ENCODE results near the gene KLHL22. TPM values are rescaled to one million over a fixed set of nuclear protein-coding genes. Genes with fewer than 3 reads are reported as not detected.

Gene KLHL22
- total RNA-seq, 6 donors from 2014 or later, result 17.5 to 48.2 (median 22.7) TPM

DNA sequence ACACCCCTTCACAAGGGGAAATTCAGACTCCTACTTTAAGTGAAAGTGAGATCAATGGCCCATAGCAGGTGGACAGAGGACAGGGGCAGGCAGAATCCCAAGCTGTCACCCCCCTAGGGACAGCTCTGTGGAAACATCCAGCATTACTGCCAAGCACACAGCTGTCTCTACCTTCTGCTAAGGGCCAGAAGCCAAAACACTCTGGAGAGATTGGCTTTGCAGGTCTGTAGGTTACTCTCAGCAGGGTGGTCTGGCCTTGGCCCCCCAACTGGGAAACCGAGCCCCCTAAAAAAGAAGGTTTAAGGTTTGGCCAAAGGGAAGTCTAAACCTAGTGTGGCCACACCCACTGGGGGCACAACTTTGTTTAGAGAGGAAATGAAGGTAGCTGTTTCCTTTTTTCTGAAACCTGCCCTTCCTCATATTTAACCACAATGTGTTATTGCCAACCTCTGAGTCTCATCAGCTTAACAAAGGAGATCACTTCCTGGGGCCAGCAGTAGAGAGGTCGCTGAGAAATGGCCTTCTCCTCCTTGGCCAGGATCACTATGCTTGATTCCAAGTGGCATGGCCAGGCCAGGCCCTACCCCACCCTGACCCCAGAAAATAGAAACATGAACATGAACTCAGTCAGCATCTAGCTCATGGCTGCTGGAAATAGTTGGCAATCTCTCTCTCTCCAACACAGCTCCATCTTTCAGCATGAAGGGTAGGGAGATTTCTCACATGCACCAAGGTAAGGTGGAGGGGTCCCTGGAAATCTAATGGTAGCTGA lies 32.1 kb downstream of the KLHL22 start:
- Histone ChIP-seq H3K36me3 (peaks cover 0 to 29% (median 21%) of the 10 kb centered on the region in 4 donors), H3K4me3 (no peak overlapping the region), H3K9me3 (no peaks in the 10 kb centered on the region), H3K27ac (peak overlapping the region; percentile 55 to 76 (median 66)), H3K27me3 (no peaks in the 10 kb centered on the region), H3K4me1 (peaks cover 9 to 18% (median 17%) of the 10 kb centered on the region in 4 donors)
- no peak for TF ChIP-seq POLR2A (IDR thresholded peaks at IDR 0.05)
- DNase-seq (no peak), ATAC-seq (ENCODE audit: low FRiP score in 2 of 2) (peak; percentile 48 to 61)
- 37 to 50% methylated on average over 2 of the region's 2 CpGs for WGBS, 2 donors

- no peak for DNase-seq
- peaks cover 9 to 18% (median 15%) of the 10 kb centered on the region in 4 donors for H3K4me1 ChIP-seq
- TF ChIP-seq POLR2A (IDR thresholded peaks at IDR 0.05), result no peak
- no peak for TF ChIP-seq POLR2AphosphoS5 (IDR thresholded peaks at IDR 0.05)
- no peak for TF ChIP-seq CTCF (IDR thresholded peaks at IDR 0.05)
- no peak for TF ChIP-seq EP300 (IDR thresholded peaks at IDR 0.05)
- H3K4me3 ChIP-seq, result no peak overlapping the region
- WGBS, 2 donors, result 96 to 99% methylated on average over 4 of the region's 4 CpGs
- H3K9me3 ChIP-seq, result no peaks in the 10 kb centered on the region
- no peaks in the 10 kb centered on the region for H3K27me3 ChIP-seq
- no peak for ATAC-seq (ENCODE audit: low FRiP score in 2 of 2)
- H3K36me3 ChIP-seq, result peaks cover 0 to 37% (median 25%) of the 10 kb centered on the region in 4 donors
- H3K27ac ChIP-seq, result no peak overlapping the region
Measured at GRCh38 chr22:20459862-20460261, 35.7 kb downstream of the KLHL22 start.

GRCh38 chr22:20459152-20459542 lies 36.4 kb downstream of the KLHL22 start:
- TF ChIP-seq POLR2AphosphoS5 (IDR thresholded peaks at IDR 0.05) (no peak), POLR2A (IDR thresholded peaks at IDR 0.05) (no peak), EP300 (IDR thresholded peaks at IDR 0.05) (no peak), CTCF (IDR thresholded peaks at IDR 0.05) (no peak)
- no peak overlapping the region for H3K27ac ChIP-seq
- ATAC-seq (ENCODE audit: low FRiP score in 2 of 2) (no peak), DNase-seq (no peak)
- no peaks in the 10 kb centered on the region for H3K9me3 ChIP-seq
- H3K4me3 ChIP-seq, result no peak overlapping the region
- peaks cover 8 to 15% (median 11%) of the 10 kb centered on the region in 4 donors for H3K4me1 ChIP-seq
- peaks cover 0 to 33% (median 18%) of the 10 kb centered on the region in 4 donors for H3K36me3 ChIP-seq
- 92 to 100% methylated on average over 3 of the region's 3 CpGs for WGBS, 2 donors
- H3K27me3 ChIP-seq, result no peaks in the 10 kb centered on the region

DNA sequence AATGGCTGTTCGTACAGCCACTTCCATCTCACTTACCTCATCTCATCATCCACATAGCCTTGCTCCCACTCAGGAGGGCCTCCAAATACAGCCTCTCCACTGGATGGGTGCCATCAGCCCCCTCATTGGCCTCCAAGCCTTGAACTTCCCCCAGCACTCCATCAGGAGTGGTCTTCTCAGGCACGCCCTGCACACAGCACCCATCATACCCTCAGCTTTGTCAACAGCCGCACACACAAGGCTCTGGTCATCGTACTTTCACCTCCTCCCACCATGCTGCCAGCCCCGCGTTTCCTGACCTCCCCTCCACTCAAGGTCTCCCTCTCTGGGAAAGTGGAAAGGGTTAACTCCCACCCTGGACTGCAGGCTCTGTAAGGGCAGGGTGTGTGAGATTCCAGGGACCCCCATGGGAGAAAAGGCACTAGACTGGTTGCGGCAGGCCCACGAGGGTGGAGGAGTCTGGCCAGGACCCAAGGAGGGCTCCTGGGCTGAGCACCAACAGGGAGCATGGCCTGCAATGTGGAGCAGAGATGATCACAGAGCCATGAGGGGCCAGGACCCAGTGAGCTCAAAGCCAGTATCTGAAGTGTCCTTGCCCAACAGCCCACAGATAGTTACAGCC lies 37.0 kb downstream of the KLHL22 start:
- Histone ChIP-seq H3K9me3 (no peaks in the 10 kb centered on the region), H3K36me3 (peaks cover 0 to 33% (median 18%) of the 10 kb centered on the region in 4 donors), H3K4me1 (peaks cover 4 to 12% (median 7%) of the 10 kb centered on the region in 4 donors), H3K27me3 (no peaks in the 10 kb centered on the region), H3K4me3 (no peak overlapping the region), H3K27ac (no peak overlapping the region)
- TF ChIP-seq POLR2A (IDR thresholded peaks at IDR 0.05), result no peak
- TF ChIP-seq EP300 (IDR thresholded peaks at IDR 0.05), result no peak
- TF ChIP-seq CTCF (IDR thresholded peaks at IDR 0.05), result no peak
- TF ChIP-seq POLR2AphosphoS5 (IDR thresholded peaks at IDR 0.05), result no peak
- 87 to 94% methylated on average over 7 to 8 of the region's 8 CpGs for WGBS, 2 donors
- ATAC-seq (ENCODE audit: low FRiP score in 2 of 2) (no peak), DNase-seq (no peak)

DNA sequence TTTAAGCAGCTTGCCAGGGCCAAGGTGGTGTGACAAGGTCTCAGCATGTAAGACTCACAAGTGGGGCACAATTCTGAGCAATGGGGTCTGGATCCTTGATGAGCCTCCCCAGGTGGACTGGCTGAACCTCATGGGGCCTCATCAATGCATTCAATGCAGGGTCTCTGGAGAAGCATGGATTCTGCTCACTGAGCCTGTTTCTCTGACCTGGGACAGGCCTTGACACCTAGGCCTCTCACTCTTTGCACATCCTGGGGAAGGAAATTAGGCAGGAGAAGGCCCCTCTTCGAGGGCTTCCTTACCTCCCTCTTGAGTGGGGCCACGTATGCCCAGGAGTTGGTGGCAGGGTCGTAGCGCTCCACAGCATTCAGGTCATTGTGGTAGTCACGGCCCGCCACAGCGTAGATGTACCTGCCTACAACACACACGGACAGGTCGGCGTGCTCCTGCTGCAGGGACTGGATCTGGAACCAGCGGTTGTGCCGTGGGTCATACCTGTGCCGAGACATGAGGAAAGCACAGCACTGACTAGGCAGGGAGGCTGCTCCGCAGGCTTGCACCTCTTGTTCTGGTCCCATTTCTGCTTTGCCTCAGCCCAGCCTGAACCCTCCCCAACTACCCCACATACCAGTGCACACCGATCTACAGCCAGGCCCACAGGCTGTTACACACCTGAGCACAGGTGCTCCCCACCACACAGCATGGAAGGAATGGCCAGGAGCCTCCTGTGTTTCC lies 37.9 kb downstream of the KLHL22 start:
- WGBS, 2 donors, result 84 to 95% methylated on average over 13 to 15 of the region's 15 CpGs
- H3K27me3 ChIP-seq, result no peaks in the 10 kb centered on the region
- no peak overlapping the region for H3K4me3 ChIP-seq
- DNase-seq (no peak), ATAC-seq (ENCODE audit: low FRiP score in 2 of 2) (peak in 1 of 2 donors; percentile 9)
- peaks cover 0 to 2% (median 0%) of the 10 kb centered on the region in 4 donors for H3K4me1 ChIP-seq
- no peaks in the 10 kb centered on the region for H3K9me3 ChIP-seq
- no peak for TF ChIP-seq EP300 (IDR thresholded peaks at IDR 0.05)
- TF ChIP-seq POLR2A (IDR thresholded peaks at IDR 0.05), result no peak
- H3K27ac ChIP-seq, result no peak overlapping the region
- peaks cover 0 to 33% (median 18%) of the 10 kb centered on the region in 4 donors for H3K36me3 ChIP-seq
